Neural cell (in vitro differentiated cells): Measurements from ENCODE around the gene SCN2A. TPM values are rescaled to one million over a fixed set of nuclear protein-coding genes. Genes with fewer than 3 reads are reported as not detected.

Source experiments
- H2AFZ ChIP-seq: fragments of 200-600, 300-800 bp; sonication (generic), shearing (Covaris generic); 2 replicates; pipeline ENCODE4 v1.6.0; 2014; ENCODE audit warnings: low read depth, mild to moderate bottlenecking, antibody characterized with exemption, low read length, moderate library complexity
- H3F3A ChIP-seq: fragments of 200-600 bp; shearing (Covaris generic); 2 replicates; pipeline ENCODE4 v1.6.1; 2016; ENCODE audit warnings: mild to moderate bottlenecking, moderate library complexity, mixed read lengths, antibody characterized with exemption, low read length; ENCODE audit not compliant: insufficient read depth, poor library complexity, severe bottlenecking
- H3K27ac ChIP-seq: fragments of 200-600, 300-800 bp; sonication (generic), shearing (Covaris generic); 2 replicates; pipeline ENCODE4 v1.5.1; 2014; ENCODE audit warnings: mild to moderate bottlenecking, low read length, moderate library complexity
- H3K27me3 ChIP-seq: fragments of 300-800, 200-600 bp; sonication (generic), shearing (Covaris generic); 2 replicates; pipeline ENCODE4 v1.6.0; 2014; ENCODE audit warnings: mild to moderate bottlenecking, low read depth, low read length, moderate library complexity; ENCODE audit not compliant: insufficient read depth
- H3K36me3 ChIP-seq: fragments of 300-800, 200-600 bp; sonication (generic), shearing (Covaris generic); 2 replicates; pipeline ENCODE4 v1.5.1; 2014; ENCODE audit warnings: mild to moderate bottlenecking, antibody characterized with exemption, low read length, moderate library complexity; ENCODE audit not compliant: insufficient read depth
- H3K4me2 ChIP-seq: fragments of 300-800, 200-600 bp; sonication (generic), shearing (Covaris generic); 2 replicates; pipeline ENCODE4 v1.6.0; 2014; ENCODE audit warnings: mild to moderate bottlenecking, low read length
- H3K4me3 ChIP-seq: fragments of 300-800, 200-600 bp; sonication (generic), shearing (Covaris generic); 2 replicates; pipeline ENCODE4 v1.5.1; 2014; ENCODE audit warnings: mild to moderate bottlenecking, low read length, moderate library complexity
- H3K79me2 ChIP-seq: fragments of 200-600 bp; shearing (Covaris generic); replicated peaks from 2 replicates; pipeline ENCODE4 v1.6.0; 2014; ENCODE audit warnings: mild to moderate bottlenecking, low read length, moderate library complexity; ENCODE audit not compliant: insufficient read depth
- H3K9ac ChIP-seq: fragments of 300-800, 200-600 bp; sonication (generic), shearing (Covaris generic); 2 replicates; pipeline ENCODE4 v1.6.1; 2016; ENCODE audit warnings: mild to moderate bottlenecking, low read length, mixed read lengths
- H3K9me2 ChIP-seq: fragments of 200-600 bp; shearing (Covaris generic); 2 replicates; pipeline ENCODE4 v1.6.1; 2016; ENCODE audit warnings: mild to moderate bottlenecking, low read length, mixed read lengths; ENCODE audit not compliant: insufficient read depth
- H3K9me3 ChIP-seq: fragments of 200-600, 300-800 bp; sonication (generic), shearing (Covaris generic); 2 replicates; pipeline ENCODE4 v1.6.1; 2016; ENCODE audit warnings: mild to moderate bottlenecking, mixed run types, low read length, moderate library complexity, mixed read lengths
- H4K20me1 ChIP-seq: fragments of 200-600 bp; shearing (Covaris generic); 2 replicates; pipeline ENCODE4 v1.6.1; 2016; ENCODE audit warnings: mild to moderate bottlenecking, mixed run types; ENCODE audit not compliant: insufficient read depth
- CTCF ChIP-seq: fragments of 450-650 bp; IDR thresholded peaks from 2 replicates; pipeline ENCODE4 v1.5.1; 2014; ENCODE audit warnings: antibody characterized with exemption, mild to moderate bottlenecking, moderate library complexity; ENCODE audit not compliant: poor library complexity, severe bottlenecking
- EP300 ChIP-seq: fragments of 450-650 bp; conservative IDR thresholded peaks from 2 replicates; pipeline ENCODE4 v1.6.1; 2014; ENCODE audit warnings: antibody characterized with exemption, mild to moderate bottlenecking, moderate library complexity; ENCODE audit not compliant: poor library complexity, severe bottlenecking
- EZH2 ChIP-seq: fragments of 200-600, 300-800 bp; shearing (Covaris generic), sonication (generic); IDR thresholded peaks from 2 replicates; pipeline ENCODE4 v1.6.1; 2014; ENCODE audit warnings: antibody characterized with exemption, low read length, borderline replicate concordance, mild to moderate bottlenecking; ENCODE audit not compliant: insufficient read depth, poor library complexity, severe bottlenecking
- MXI1 ChIP-seq: fragments of 450-650 bp; conservative IDR thresholded peaks from 2 replicates; pipeline ENCODE4 v1.6.1; 2014; ENCODE audit warnings: antibody characterized with exemption, mild to moderate bottlenecking; ENCODE audit not compliant: poor library complexity, severe bottlenecking
- POLR2AphosphoS5 ChIP-seq: IDR thresholded peaks from 2 replicates; pipeline ENCODE4 v1.6.1; 2012
- RAD21 ChIP-seq: fragments of 450-650 bp; conservative IDR thresholded peaks from 2 replicates; pipeline ENCODE4 v1.6.1; 2014; ENCODE audit warnings: antibody characterized with exemption, mild to moderate bottlenecking, moderate library complexity
- SMC3 ChIP-seq: fragments of 450-650 bp; conservative IDR thresholded peaks from 2 replicates; pipeline ENCODE4 v1.6.1; 2014; ENCODE audit warnings: antibody characterized with exemption, mild to moderate bottlenecking, moderate library complexity; ENCODE audit not compliant: poor library complexity
- TAF1 ChIP-seq: IDR thresholded peaks from 2 replicates; pipeline ENCODE4 v1.6.1; 2012; ENCODE audit warnings: low read depth
- polyA plus RNA-seq: library from polyadenylated mRNA; depleted of rRNA; stranded (reverse); fragments of >200 nt; gene quantifications from 2 replicates; pipeline ENCODE4 v1.2.3, GENCODE V29; 2014
- TF ChIP-seq, protein P1 (sequence below): IDR thresholded peaks from 2 replicates; pipeline ENCODE4 v1.6.1; 2012; ENCODE audit warnings: borderline replicate concordance

The SCN2A gene
- polyA plus RNA-seq, 1 donor from 2014 or later = 57.4 TPM

- Histone ChIP-seq H4K20me1 (no peaks in the 10 kb centered on the region), H3K9me2 (no peaks in the 10 kb centered on the region), H3K4me3 (no peak overlapping the region), H2AFZ (no peak overlapping the region), H3F3A (no peaks in the 10 kb centered on the region), H3K36me3 (no peaks in the 10 kb centered on the region), H3K27me3 (no peaks in the 10 kb centered on the region), H3K79me2 (no peaks in the 10 kb centered on the region), H3K9me3 (no peaks in the 10 kb centered on the region), H3K9ac (no peak overlapping the region), H3K27ac (no peak overlapping the region), H3K4me2 (no peak overlapping the region)
- TF ChIP-seq RAD21 = no peak
- TF ChIP-seq POLR2AphosphoS5 = no peak
- TF ChIP-seq, protein P1, sequence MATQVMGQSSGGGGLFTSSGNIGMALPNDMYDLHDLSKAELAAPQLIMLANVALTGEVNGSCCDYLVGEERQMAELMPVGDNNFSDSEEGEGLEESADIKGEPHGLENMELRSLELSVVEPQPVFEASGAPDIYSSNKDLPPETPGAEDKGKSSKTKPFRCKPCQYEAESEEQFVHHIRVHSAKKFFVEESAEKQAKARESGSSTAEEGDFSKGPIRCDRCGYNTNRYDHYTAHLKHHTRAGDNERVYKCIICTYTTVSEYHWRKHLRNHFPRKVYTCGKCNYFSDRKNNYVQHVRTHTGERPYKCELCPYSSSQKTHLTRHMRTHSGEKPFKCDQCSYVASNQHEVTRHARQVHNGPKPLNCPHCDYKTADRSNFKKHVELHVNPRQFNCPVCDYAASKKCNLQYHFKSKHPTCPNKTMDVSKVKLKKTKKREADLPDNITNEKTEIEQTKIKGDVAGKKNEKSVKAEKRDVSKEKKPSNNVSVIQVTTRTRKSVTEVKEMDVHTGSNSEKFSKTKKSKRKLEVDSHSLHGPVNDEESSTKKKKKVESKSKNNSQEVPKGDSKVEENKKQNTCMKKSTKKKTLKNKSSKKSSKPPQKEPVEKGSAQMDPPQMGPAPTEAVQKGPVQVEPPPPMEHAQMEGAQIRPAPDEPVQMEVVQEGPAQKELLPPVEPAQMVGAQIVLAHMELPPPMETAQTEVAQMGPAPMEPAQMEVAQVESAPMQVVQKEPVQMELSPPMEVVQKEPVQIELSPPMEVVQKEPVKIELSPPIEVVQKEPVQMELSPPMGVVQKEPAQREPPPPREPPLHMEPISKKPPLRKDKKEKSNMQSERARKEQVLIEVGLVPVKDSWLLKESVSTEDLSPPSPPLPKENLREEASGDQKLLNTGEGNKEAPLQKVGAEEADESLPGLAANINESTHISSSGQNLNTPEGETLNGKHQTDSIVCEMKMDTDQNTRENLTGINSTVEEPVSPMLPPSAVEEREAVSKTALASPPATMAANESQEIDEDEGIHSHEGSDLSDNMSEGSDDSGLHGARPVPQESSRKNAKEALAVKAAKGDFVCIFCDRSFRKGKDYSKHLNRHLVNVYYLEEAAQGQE = no peak
- no peak for TF ChIP-seq MXI1
- TF ChIP-seq EZH2 = no peak
- TF ChIP-seq CTCF = no peak
These were observed 42.2 kb downstream of the SCN2A start for GRCh38 chr2:165281387-165281786.

DNA sequence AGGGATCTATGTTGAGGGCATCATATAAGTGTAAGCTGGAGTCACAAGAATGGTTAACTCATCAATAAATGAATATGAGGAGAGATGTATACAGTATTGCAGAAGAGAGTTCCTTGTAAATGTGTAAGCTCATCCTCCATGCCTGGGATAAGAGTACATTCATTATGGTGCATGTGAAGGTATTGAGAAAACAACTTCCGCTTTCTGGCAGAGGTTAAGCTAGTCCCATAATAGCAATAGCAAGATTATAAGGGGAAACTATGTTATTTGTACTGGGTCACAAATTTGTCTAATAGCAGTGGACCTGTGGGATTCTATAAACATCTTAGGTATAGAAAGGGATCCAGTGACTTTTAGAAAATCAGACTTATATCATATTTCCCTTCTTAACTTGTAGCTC, 44.1 kb downstream of the SCN2A start:
- Histone ChIP-seq H3K4me2 (no peak overlapping the region), H3K4me3 (no peak overlapping the region), H3K9ac (no peak overlapping the region), H3K36me3 (no peaks in the 10 kb centered on the region), H3F3A (no peaks in the 10 kb centered on the region), H3K27ac (no peak overlapping the region), H3K27me3 (no peaks in the 10 kb centered on the region), H4K20me1 (no peaks in the 10 kb centered on the region), H3K79me2 (no peaks in the 10 kb centered on the region), H3K9me3 (no peaks in the 10 kb centered on the region), H3K9me2 (no peaks in the 10 kb centered on the region), H2AFZ (no peak overlapping the region)
- TF ChIP-seq SMC3 = no peak
- TF ChIP-seq TAF1 = no peak
- TF ChIP-seq EZH2 = no peak
- no peak for TF ChIP-seq RAD21
- TF ChIP-seq POLR2AphosphoS5 = no peak
- no peak for TF ChIP-seq EP300
- TF ChIP-seq CTCF = no peak
- TF ChIP-seq, protein P1 = no peak
- no peak for TF ChIP-seq MXI1
